HepG2 (cell line): ENCODE data around the gene DDAH2. TPM values are rescaled to one million over a fixed set of nuclear protein-coding genes. Genes with fewer than 3 reads are reported as not detected.

Experiments
- ARNTL ChIP-seq: sonication (generic); formaldehyde crosslinking; IDR thresholded peaks from 2 replicates; pipeline ENCODE4 v1.4.0; 2020; ENCODE audit warnings: mild to moderate bottlenecking, missing genetic modification reagents
- ATF1 ChIP-seq: IDR thresholded peaks from 2 replicates; pipeline ENCODE4 v1.6.1; 2016; ENCODE audit warnings: mild to moderate bottlenecking, control low read depth
- EEA1 ChIP-seq: sonication (generic); formaldehyde crosslinking; IDR thresholded peaks from 2 replicates; pipeline ENCODE4 v1.5.1; 2020; ENCODE audit warnings: mild to moderate bottlenecking, missing genetic modification reagents, borderline replicate concordance
- IKZF4 ChIP-seq: sonication (generic); formaldehyde crosslinking; IDR thresholded peaks from 2 replicates; pipeline ENCODE4 v1.5.1; 2020; ENCODE audit warnings: borderline replicate concordance, mild to moderate bottlenecking, low read depth, missing genetic modification reagents; ENCODE audit errors: not compliant biosample characterization
- MED1 ChIP-seq: sonication (generic); formaldehyde crosslinking; IDR thresholded peaks from 2 replicates; pipeline ENCODE4 v1.4.0; 2020; ENCODE audit warnings: missing genetic modification reagents
- NONO ChIP-seq, 2 experiments: fragments of 450-650 bp in 1 of 2; sonication (generic) in 1 of 2; formaldehyde crosslinking in 1 of 2; IDR thresholded peaks in 1 of 2; conservative IDR thresholded peaks in 1 of 2; 2 replicates each; pipeline versions ENCODE4 v1.6.1 to v1.8.0; 2017 to 2022; ENCODE audit warnings: mild to moderate bottlenecking in 1 of 2, missing genetic modification reagents in 1 of 2, moderate library complexity in 1 of 2
- PHF21A ChIP-seq: sonication (generic); formaldehyde crosslinking; IDR thresholded peaks from 2 replicates; pipeline ENCODE4 v1.5.0; 2020; ENCODE audit warnings: mild to moderate bottlenecking, missing genetic modification reagents
- RARG ChIP-seq: sonication (generic); formaldehyde crosslinking; IDR thresholded peaks from 2 replicates; pipeline ENCODE4 v1.4.0; 2020; ENCODE audit warnings: low read depth, mild to moderate bottlenecking, missing genetic modification reagents
- SP1 ChIP-seq, 2 experiments: fragments of 450-650 bp in 1 of 2; sonication (generic) in 1 of 2; formaldehyde crosslinking in 1 of 2; IDR thresholded peaks; 2 replicates each; pipeline versions ENCODE4 v1.4.0 to v1.6.1; 2016 to 2020; ENCODE audit warnings: missing genetic modification reagents in 1 of 2
- TCF7 ChIP-seq: sonication (generic); IDR thresholded peaks from 2 replicates; pipeline ENCODE4 v1.6.1; 2016; ENCODE audit warnings: antibody characterized with exemption, low read depth
- TP53 ChIP-seq: sonication (generic); formaldehyde crosslinking; conservative IDR thresholded peaks from 2 replicates; pipeline ENCODE4 v1.4.0; 2020; ENCODE audit warnings: missing genetic modification reagents
- YEATS4 ChIP-seq: sonication (generic); formaldehyde crosslinking; IDR thresholded peaks from 2 replicates; pipeline ENCODE4 v1.4.0; 2020; ENCODE audit warnings: missing genetic modification reagents, borderline replicate concordance
- ZC3H13 ChIP-seq: sonication (generic); formaldehyde crosslinking; IDR thresholded peaks from 2 replicates; pipeline ENCODE4 v1.8.1; 2023; ENCODE audit warnings: mild to moderate bottlenecking, missing genetic modification reagents, moderate library complexity
- ZNF138 ChIP-seq: sonication (generic); formaldehyde crosslinking; IDR thresholded peaks from 2 replicates; pipeline ENCODE4 v1.5.0; 2020; ENCODE audit warnings: mild to moderate bottlenecking, low read depth, missing genetic modification reagents
- ZNF251 ChIP-seq: sonication (generic); formaldehyde crosslinking; IDR thresholded peaks from 2 replicates; pipeline ENCODE4 v1.9.0; 2021; ENCODE audit warnings: mild to moderate bottlenecking, missing genetic modification reagents
- ZNF317 ChIP-seq: sonication (generic); formaldehyde crosslinking; IDR thresholded peaks from 2 replicates; pipeline ENCODE4 v1.5.0; 2020; ENCODE audit warnings: mild to moderate bottlenecking, missing genetic modification reagents
- ZNF354B ChIP-seq: sonication (generic); formaldehyde crosslinking; IDR thresholded peaks from 2 replicates; pipeline ENCODE4 v1.8.0; 2022; ENCODE audit warnings: mild to moderate bottlenecking, missing genetic modification reagents
- ZNF619 ChIP-seq: sonication (generic); formaldehyde crosslinking; IDR thresholded peaks from 2 replicates; pipeline ENCODE4 v1.4.0; 2020; ENCODE audit warnings: mild to moderate bottlenecking, missing genetic modification reagents
- polyA plus RNA-seq, 8 experiments: library from polyadenylated mRNA; depleted of rRNA in 3 of 8; stranded (reverse) in 7 of 8; unstranded in 1 of 8; fragments of >200 nt; fragmentation: Illumina TruSeq in 4 of 8; extraction: Trizol in 4 of 8; gene quantifications; 2 replicates each; pipeline versions ENCODE4 v1.2.1 to v1.2.3, GENCODE V29; 2011 to 2016; ENCODE audit warnings: low read depth in 4 of 8, missing spikeins in 1 of 8, mixed read lengths in 1 of 8; ENCODE audit not compliant: insufficient read depth in 1 of 8
- total RNA-seq, 5 experiments: library from RNA; depleted of rRNA; stranded (reverse); fragments of >200 nt; fragmentation: Illumina TruSeq; extraction: Trizol; gene quantifications; 2 replicates each; pipeline ENCODE4 v1.2.3, GENCODE V29; 2016; ENCODE audit warnings: low read depth in 1 of 5
- TF ChIP-seq, protein P1 (sequence below): sonication (generic); formaldehyde crosslinking; IDR thresholded peaks from 2 replicates; pipeline ENCODE4 v1.4.0; 2020; ENCODE audit warnings: missing genetic modification reagents, low read depth, mild to moderate bottlenecking, borderline replicate concordance
- TF ChIP-seq, protein P2 (sequence below): sonication (generic); formaldehyde crosslinking; IDR thresholded peaks from 2 replicates; pipeline ENCODE4 v1.9.0; 2021; ENCODE audit warnings: missing genetic modification reagents, borderline replicate concordance
- TF ChIP-seq, protein P3 (sequence below): sonication (generic); formaldehyde crosslinking; IDR thresholded peaks from 2 replicates; pipeline ENCODE4 v1.5.0; 2020; ENCODE audit warnings: missing genetic modification reagents
- TF ChIP-seq, protein P4 (sequence below): sonication (generic); formaldehyde crosslinking; conservative IDR thresholded peaks from 2 replicates; pipeline ENCODE4 v1.4.0; 2020; ENCODE audit warnings: missing genetic modification reagents

DDAH2 gene
- total and polyA plus RNA-seq, 2 of the 13 experiments (the other 11 are each of a cell fraction or from before 2014, with no cell fraction given), result 16.4 to 21.1 TPM

DNA sequence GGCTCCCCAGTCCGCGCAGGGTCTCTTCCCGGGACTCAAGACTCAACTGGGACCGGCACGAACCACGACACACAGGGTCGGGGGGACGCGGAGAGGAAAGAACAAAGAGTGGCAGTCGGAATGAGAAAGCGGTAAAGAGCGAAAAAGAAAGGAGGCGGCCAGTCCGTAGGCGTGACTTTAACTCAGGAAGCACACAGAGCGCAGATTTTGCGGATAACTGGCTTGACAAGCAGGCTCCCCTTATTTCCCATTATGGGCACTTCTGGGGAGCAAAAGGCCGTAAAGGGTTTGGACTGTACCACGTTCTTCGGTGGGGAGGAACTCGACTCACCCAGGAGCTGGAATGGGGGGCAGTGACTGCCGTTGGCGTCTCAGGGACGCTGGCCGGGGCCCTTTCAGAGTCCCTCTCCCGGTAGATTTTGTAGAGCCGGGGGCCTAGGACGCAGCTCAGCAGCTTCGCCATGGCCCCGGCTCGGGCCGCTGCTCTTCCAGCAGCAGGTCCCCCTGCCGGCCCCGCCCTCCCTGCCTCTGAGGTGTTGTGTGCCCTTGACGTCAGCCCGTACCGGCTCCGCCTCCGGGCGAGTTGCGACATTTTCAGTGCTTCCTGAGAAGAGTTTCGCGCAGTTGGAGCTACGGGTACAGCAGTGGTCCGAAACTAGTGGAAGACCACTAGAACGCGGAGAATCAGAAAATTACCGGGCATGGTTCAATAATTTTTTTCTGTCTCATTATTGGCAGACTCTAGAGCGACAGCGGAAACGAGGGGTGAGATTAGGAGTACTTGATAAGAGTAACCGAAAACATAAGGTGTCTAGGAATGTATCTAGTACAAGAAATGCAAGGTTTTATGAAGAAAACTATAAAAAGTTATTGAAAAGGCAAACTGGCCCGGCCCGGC, 26.0 kb downstream of the DDAH2 start, which contains the start of gene ABHD16A (continued):
- TF ChIP-seq, protein P1, sequence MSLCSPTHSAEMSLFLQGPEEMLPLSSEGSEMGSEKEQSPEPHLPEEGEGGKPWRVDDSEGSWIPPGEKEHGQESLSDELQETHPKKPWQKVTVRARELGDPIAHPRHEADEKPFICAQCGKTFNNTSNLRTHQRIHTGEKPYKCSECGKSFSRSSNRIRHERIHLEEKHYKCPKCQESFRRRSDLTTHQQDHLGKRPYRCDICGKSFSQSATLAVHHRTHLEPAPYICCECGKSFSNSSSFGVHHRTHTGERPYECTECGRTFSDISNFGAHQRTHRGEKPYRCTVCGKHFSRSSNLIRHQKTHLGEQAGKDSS (CRISPR knock-in tag), result 0 out of 2 replicates have a peak, but pooled peaks have one; percentile 10
- peak; percentile 84 for TF ChIP-seq ZNF317 (CRISPR knock-in tag)
- TF ChIP-seq ARNTL, result peak; percentile 69; the same call in 1 of the 2 replicates
- TF ChIP-seq TCF7, result no peak
- TF ChIP-seq, protein P2, sequence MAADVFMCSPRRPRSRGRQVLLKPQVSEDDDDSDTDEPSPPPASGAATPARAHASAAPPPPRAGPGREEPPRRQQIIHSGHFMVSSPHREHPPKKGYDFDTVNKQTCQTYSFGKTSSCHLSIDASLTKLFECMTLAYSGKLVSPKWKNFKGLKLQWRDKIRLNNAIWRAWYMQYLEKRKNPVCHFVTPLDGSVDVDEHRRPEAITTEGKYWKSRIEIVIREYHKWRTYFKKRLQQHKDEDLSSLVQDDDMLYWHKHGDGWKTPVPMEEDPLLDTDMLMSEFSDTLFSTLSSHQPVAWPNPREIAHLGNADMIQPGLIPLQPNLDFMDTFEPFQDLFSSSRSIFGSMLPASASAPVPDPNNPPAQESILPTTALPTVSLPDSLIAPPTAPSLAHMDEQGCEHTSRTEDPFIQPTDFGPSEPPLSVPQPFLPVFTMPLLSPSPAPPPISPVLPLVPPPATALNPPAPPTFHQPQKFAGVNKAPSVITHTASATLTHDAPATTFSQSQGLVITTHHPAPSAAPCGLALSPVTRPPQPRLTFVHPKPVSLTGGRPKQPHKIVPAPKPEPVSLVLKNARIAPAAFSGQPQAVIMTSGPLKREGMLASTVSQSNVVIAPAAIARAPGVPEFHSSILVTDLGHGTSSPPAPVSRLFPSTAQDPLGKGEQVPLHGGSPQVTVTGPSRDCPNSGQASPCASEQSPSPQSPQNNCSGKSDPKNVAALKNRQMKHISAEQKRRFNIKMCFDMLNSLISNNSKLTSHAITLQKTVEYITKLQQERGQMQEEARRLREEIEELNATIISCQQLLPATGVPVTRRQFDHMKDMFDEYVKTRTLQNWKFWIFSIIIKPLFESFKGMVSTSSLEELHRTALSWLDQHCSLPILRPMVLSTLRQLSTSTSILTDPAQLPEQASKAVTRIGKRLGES, result no peak
- TF ChIP-seq ZNF619, result no peak
- peak; percentile 84; the same call in 1 of the 2 replicates for TF ChIP-seq ZC3H13 (CRISPR knock-in tag)
- no peak for TF ChIP-seq ZNF251 (CRISPR knock-in tag)
- TF ChIP-seq ATF1 (CRISPR knock-in tag), result peak; percentile 87
- TF ChIP-seq SP1 (IDR thresholded peaks at IDR 0.05), result no peak
- TF ChIP-seq SP1 (CRISPR knock-in tag; IDR thresholded peaks at IDR 0.05), result peak; percentile 83
- TF ChIP-seq YEATS4 (CRISPR knock-in tag), result peak; percentile 64; the same call in 1 of the 2 replicates
- TF ChIP-seq, protein P3, sequence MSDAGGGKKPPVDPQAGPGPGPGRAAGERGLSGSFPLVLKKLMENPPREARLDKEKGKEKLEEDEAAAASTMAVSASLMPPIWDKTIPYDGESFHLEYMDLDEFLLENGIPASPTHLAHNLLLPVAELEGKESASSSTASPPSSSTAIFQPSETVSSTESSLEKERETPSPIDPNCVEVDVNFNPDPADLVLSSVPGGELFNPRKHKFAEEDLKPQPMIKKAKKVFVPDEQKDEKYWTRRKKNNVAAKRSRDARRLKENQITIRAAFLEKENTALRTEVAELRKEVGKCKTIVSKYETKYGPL (CRISPR knock-in tag), result 0 out of 2 replicates have a peak, but pooled peaks have one; percentile 17
- no peak for TF ChIP-seq TP53 (CRISPR knock-in tag)
- no peak for TF ChIP-seq ZNF138 (CRISPR knock-in tag)
- peak; percentile 88 for TF ChIP-seq PHF21A (CRISPR knock-in tag)
- no peak for TF ChIP-seq RARG (CRISPR knock-in tag)
- peak; percentile 54; the same call in 1 of the 2 replicates for TF ChIP-seq EEA1 (CRISPR knock-in tag)
- peak; percentile 82 for TF ChIP-seq MED1 (CRISPR knock-in tag)
- TF ChIP-seq ZNF354B (CRISPR knock-in tag), result no peak
- TF ChIP-seq NONO (IDR thresholded peaks at IDR 0.05), result no peak
- TF ChIP-seq NONO (CRISPR knock-in tag; conservative IDR thresholded peaks at IDR 0.05), result peak; percentile 94
- TF ChIP-seq, protein P4, sequence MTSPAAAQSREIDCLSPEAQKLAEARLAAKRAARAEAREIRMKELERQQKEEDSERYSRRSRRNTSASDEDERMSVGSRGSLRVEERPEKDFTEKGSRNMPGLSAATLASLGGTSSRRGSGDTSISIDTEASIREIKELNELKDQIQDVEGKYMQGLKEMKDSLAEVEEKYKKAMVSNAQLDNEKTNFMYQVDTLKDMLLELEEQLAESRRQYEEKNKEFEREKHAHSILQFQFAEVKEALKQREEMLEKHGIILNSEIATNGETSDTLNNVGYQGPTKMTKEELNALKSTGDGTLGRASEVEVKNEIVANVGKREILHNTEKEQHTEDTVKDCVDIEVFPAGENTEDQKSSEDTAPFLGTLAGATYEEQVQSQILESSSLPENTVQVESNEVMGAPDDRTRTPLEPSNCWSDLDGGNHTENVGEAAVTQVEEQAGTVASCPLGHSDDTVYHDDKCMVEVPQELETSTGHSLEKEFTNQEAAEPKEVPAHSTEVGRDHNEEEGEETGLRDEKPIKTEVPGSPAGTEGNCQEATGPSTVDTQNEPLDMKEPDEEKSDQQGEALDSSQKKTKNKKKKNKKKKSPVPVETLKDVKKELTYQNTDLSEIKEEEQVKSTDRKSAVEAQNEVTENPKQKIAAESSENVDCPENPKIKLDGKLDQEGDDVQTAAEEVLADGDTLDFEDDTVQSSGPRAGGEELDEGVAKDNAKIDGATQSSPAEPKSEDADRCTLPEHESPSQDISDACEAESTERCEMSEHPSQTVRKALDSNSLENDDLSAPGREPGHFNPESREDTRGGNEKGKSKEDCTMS (CRISPR knock-in tag), result no peak
- no peak for TF ChIP-seq IKZF4 (CRISPR knock-in tag)
